ENCODE measurements around the gene GALNT1. TPM values are rescaled to one million over a fixed set of nuclear protein-coding genes. Genes with fewer than 3 reads are reported as not detected.

Gene GALNT1
- total RNA-seq, 1 donor from 2014 or later: 77.4 TPM

GRCh38 chr18:35605686-35606417, 24.3 kb downstream of the GALNT1 start:
- Histone ChIP-seq H3K36me3 (ENCODE audit: control insufficient read depth, insufficient read depth, low read length) (no peaks in the 10 kb centered on the region), H3K4me3 (ENCODE audit: low read depth, low read length) (no peak overlapping the region), H3K27me3 (ENCODE audit: control insufficient read depth, insufficient read depth, low read length) (no peaks in the 10 kb centered on the region)
- no peak for TF ChIP-seq CTCF (IDR thresholded peaks at IDR 0.05; ENCODE audit: insufficient read depth, low read length, severe bottlenecking)
- DNase-seq (ENCODE audit: low read depth) (peak; percentile 73), FAIRE-seq (no peak)

- H3K27me3 ChIP-seq (ENCODE audit: control insufficient read depth, insufficient read depth, low read length): no peaks in the 10 kb centered on the region
- DNase-seq (ENCODE audit: low read depth): no peak
- no peak overlapping the region for H3K4me3 ChIP-seq (ENCODE audit: low read depth, low read length)
- no peaks in the 10 kb centered on the region for H3K36me3 ChIP-seq (ENCODE audit: control insufficient read depth, insufficient read depth, low read length)
- no peak for TF ChIP-seq CTCF (IDR thresholded peaks at IDR 0.05; ENCODE audit: insufficient read depth, low read length, severe bottlenecking)
- FAIRE-seq: no peak
Measured at GRCh38 chr18:35609236-35609635, 27.7 kb downstream of the GALNT1 start.

- no peak for TF ChIP-seq CTCF (IDR thresholded peaks at IDR 0.05; ENCODE audit: insufficient read depth, low read length, severe bottlenecking)
- no peaks in the 10 kb centered on the region for H3K36me3 ChIP-seq (ENCODE audit: control insufficient read depth, insufficient read depth, low read length)
- FAIRE-seq (no peak), DNase-seq (ENCODE audit: low read depth) (peak; percentile 28)
- H3K4me3 ChIP-seq (ENCODE audit: low read depth, low read length): no peak overlapping the region
- no peaks in the 10 kb centered on the region for H3K27me3 ChIP-seq (ENCODE audit: control insufficient read depth, insufficient read depth, low read length)
Measured at GRCh38 chr18:35610089-35610488, 28.5 kb downstream of the GALNT1 start.

- Histone ChIP-seq H3K36me3 (ENCODE audit: control insufficient read depth, insufficient read depth, low read length) (no peaks in the 10 kb centered on the region), H3K4me3 (ENCODE audit: low read depth, low read length) (no peak overlapping the region), H3K27me3 (ENCODE audit: control insufficient read depth, insufficient read depth, low read length) (no peaks in the 10 kb centered on the region)
- TF ChIP-seq CTCF (IDR thresholded peaks at IDR 0.05; ENCODE audit: insufficient read depth, low read length, severe bottlenecking): no peak
- DNase-seq (ENCODE audit: low read depth) (no peak), FAIRE-seq (no peak)
Measured at GRCh38 chr18:35610724-35611123, 29.2 kb downstream of the GALNT1 start.

GRCh38 chr18:35611518-35611917, 30.0 kb downstream of the GALNT1 start:
- DNase-seq (ENCODE audit: low read depth): no peak
- H3K27me3 ChIP-seq (ENCODE audit: control insufficient read depth, insufficient read depth, low read length): no peaks in the 10 kb centered on the region
- TF ChIP-seq CTCF (IDR thresholded peaks at IDR 0.05; ENCODE audit: insufficient read depth, low read length, severe bottlenecking): no peak
- no peak overlapping the region for H3K4me3 ChIP-seq (ENCODE audit: low read depth, low read length)
- H3K36me3 ChIP-seq (ENCODE audit: control insufficient read depth, insufficient read depth, low read length): no peaks in the 10 kb centered on the region
- no peak for FAIRE-seq

GRCh38 chr18:35616074-35616473, 34.5 kb downstream of the GALNT1 start:
- no peak for TF ChIP-seq CTCF (IDR thresholded peaks at IDR 0.05; ENCODE audit: insufficient read depth, low read length, severe bottlenecking)

More at GRCh38 chr18:35616074-35616473, 34.5 kb downstream of the GALNT1 start:
- Histone ChIP-seq H3K36me3 (ENCODE audit: control insufficient read depth, insufficient read depth, low read length) (no peaks in the 10 kb centered on the region), H3K4me3 (ENCODE audit: low read depth, low read length) (no peak overlapping the region), H3K27me3 (ENCODE audit: control insufficient read depth, insufficient read depth, low read length) (no peaks in the 10 kb centered on the region)
- DNase-seq (ENCODE audit: low read depth): peak; percentile 89
- FAIRE-seq: no peak
